GM11168 (cell line): ENCODE measurements around the gene EPHB6.

ENCODE experiments used
- in situ Hi-C: fragments of 300-500 bp; cut with MboI; formaldehyde crosslinking; loops from one replicate; pipeline ENCODE4 v1.12.0; 2022; ENCODE audit warnings: low sequenced_read_pairs; ENCODE audit not compliant: unreplicated experiment

EPHB6 gene, protein sequence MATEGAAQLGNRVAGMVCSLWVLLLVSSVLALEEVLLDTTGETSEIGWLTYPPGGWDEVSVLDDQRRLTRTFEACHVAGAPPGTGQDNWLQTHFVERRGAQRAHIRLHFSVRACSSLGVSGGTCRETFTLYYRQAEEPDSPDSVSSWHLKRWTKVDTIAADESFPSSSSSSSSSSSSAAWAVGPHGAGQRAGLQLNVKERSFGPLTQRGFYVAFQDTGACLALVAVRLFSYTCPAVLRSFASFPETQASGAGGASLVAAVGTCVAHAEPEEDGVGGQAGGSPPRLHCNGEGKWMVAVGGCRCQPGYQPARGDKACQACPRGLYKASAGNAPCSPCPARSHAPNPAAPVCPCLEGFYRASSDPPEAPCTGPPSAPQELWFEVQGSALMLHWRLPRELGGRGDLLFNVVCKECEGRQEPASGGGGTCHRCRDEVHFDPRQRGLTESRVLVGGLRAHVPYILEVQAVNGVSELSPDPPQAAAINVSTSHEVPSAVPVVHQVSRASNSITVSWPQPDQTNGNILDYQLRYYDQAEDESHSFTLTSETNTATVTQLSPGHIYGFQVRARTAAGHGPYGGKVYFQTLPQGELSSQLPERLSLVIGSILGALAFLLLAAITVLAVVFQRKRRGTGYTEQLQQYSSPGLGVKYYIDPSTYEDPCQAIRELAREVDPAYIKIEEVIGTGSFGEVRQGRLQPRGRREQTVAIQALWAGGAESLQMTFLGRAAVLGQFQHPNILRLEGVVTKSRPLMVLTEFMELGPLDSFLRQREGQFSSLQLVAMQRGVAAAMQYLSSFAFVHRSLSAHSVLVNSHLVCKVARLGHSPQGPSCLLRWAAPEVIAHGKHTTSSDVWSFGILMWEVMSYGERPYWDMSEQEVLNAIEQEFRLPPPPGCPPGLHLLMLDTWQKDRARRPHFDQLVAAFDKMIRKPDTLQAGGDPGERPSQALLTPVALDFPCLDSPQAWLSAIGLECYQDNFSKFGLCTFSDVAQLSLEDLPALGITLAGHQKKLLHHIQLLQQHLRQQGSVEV

DNA sequence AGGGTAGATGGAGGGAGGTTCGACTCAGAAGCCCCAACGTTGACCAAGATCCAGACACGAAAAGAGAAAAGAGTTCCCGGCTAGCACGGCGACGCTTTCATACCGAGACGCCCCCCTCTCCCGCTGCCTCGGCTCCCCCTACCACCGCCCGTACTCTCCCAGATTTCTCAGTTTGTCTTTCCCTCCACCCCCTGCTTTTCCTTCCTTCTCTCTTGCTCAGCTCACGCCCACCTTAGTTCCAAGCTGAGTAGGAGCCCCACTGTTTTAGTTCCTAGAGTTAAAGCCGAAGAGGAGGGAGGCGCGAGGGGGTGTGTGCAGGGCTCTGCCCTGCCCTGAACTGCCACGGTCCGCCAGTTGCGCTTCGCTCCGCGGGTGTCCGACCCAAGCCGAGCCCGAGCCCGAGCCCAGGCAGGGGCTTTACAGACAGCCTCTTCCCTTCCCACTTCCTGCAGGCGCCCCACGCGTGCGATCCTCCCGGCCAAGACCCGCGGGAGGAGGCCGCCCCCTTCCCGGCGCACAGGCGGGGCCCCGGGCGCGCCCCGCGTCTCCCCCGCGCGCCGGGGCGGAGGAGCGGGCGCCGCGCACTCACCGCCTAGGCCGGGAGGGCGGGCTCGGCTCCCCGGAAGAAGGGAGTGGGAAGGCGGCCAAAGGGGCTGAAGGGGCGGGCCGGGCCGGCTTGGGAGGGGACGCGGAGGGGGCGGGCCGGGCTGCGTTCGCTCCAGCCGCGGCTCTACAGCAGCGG lies at the start of gene EPHB6:
TSS of gene EPHB6 (plus strand) at position 705 of the 742 bp plus-strand sequence. CDS start 8,152 bp downstream, outside the sequence.
- in situ Hi-C loops: loop anchor here (25.0 kb wide), 1 partner anchor 358 kb away; the partner anchor contains the start of gene TAS2R40

DNA sequence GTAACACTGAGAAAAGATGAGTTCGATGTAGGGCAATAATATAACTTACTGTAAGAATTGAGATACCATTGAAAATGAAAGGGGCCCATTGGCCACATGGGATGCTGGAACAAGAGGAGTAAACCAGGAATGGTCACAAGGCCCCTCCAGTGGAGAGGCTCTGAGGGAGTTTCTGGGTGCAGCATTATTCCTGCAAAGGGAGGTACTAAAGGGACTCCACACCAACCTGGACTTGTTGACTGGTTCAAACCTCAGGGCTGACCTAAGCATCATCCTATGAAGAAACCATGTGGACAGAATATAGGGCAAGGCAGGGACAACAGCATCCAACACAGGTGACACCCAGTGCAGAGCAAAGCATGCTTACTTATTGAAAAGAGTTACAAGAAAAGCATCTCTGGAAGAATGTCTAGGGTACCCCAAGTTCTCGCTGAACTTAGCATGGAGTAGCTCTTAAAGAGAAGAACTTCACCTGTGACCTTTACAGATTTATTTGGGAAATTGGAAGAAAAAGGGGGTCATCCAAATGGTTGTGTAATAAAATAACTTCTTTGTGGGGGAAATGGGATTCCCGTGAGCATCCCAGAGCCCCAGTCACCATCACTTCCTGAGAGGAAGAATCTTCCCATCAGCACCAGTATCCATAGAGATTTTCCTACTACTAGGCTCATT lies 49.4 kb upstream of the EPHB6 start:
- in situ Hi-C loops: no loop called here

DNA sequence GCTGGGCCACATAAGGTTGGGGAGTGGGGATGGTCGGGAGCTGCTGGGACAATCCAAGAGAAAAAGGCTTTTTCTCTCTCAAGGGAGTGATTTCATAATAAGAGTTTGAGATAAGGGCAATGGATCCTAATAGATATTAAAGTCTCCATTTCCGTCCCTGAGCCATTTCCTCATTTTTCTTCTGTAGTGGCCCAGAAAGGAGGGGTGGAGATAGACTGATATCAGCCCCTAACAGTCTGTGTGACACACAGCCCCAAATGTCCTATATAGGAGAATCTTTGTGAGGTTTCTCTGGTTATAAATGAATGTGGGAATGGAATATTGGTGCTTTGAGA lies 48.9 kb upstream of the EPHB6 start:
- in situ Hi-C loops: no loop called here

DNA sequence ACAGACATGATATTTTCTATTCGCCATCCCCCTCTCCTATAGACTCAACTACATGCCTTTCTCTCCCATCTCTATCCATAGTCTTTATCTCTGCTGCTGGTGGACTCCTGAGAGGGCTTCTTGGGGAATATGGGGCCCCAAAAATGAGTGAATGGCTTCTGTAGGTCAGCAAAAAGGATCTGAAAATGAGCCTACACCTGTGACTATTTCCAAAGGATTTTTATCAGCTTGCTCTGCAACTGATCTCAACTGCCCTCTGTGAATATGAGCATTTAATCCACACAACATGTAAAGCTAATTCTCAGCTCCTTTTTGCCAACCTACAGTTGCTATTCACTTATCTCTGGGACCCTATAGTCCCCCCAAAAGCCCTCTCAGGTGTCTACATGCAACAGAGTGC lies 47.9 kb upstream of the EPHB6 start:
- in situ Hi-C loops: no loop called here

DNA sequence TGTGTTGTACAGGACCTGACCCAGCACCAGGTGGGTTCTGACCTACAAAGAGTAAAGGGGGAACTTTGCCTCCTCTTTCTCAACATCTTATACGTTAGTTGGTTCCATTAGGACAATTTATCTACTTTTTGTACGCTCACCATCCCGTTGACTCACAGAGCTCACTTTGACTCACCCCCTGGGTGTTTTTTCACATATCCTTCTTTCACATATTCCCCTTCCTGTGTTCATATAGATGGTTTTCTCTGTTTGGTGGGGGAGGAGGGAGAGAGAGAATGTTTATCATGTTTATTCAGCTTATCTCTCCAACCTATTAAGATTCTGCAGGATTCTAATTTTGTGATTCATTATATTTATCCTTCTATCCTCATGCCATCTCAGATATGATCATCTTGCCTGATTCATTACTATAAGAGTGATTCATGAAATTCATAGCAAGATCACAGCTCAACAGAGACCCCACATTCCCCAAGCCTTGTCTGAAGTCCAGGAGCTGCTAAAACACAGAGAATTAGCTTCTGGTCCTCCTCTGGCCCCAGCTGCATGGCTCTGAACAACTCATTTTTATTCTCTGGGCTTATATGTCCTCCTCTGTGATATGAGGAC lies 46.9 kb upstream of the EPHB6 start:
- in situ Hi-C loops: no loop called here

DNA sequence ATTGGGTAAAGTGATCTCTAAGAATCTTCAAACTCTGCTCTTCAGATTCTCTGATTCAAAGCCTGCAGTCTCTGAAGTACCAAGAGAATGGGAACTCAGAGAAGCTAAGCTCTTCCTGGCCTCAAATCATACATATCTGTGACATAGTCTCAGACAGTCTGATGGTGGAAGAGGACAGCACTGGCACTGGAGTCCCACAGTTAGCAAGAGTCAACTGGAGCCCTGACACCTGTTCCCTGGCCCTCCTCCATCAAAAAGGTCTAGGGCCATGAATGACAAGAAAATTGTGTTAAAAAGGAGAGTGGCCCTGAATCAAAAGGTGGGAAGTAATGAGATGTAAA lies 46.4 kb upstream of the EPHB6 start:
- in situ Hi-C loops: no loop called here

DNA sequence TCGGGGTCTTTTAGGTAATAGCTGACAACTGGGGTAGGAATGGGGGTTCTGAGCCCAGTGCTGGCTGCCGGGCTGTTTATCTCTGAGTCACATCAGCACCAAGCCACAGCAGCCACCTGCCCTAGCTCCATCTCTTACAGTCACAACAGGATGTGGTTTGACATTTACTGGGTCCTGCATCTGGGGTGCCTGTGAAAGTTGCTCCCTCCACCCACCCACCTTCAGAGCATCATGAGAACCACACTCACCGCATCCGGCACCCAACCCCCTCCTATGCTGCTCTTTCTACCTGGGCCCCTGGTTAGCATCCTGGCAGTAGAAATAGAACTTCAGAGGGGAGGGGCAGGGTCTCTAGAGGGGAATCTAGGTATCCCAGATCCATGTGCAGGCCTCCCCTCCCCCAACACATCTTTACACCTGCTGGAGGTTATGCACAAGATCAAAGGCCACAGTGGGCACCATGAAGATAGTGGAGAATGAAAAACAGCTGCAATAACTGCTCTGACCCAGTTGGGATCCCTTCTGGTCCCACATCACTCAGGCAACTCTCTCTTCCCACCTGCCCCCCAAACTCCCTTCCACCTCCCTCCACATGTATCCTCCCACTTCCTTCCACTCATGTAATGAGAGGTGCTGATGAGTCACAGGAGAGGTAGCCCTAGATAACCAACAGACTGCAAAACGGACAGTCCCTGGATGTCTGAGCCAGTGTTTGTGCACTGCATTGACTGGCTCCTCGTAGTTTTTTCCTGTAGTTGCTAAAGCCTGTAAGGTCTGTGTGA lies 45.9 kb upstream of the EPHB6 start:
- in situ Hi-C loops: no loop called here

DNA sequence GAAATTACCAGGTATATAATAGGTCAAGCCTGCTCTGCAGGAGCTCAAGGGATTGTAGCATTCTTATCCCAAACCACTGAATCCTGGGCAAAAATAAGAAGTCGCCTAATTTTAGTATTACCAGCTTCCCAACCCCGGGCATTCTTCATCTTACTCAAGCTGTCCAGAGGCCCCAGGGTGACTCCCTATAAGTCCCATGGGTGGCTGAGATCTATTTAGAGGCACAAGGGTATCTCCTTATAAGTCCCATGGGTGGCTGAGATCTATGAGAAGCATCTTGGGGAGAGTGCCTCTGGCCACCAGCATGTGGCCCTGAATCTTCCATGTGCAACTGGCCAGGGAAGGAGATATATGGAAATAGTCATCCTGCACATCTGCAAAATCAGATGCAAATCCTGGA lies 45.2 kb upstream of the EPHB6 start:
- in situ Hi-C loops: loop anchor here (5.0 kb wide), 1 partner anchor 177 kb away; no protein-coding TSS in a partner anchor

DNA sequence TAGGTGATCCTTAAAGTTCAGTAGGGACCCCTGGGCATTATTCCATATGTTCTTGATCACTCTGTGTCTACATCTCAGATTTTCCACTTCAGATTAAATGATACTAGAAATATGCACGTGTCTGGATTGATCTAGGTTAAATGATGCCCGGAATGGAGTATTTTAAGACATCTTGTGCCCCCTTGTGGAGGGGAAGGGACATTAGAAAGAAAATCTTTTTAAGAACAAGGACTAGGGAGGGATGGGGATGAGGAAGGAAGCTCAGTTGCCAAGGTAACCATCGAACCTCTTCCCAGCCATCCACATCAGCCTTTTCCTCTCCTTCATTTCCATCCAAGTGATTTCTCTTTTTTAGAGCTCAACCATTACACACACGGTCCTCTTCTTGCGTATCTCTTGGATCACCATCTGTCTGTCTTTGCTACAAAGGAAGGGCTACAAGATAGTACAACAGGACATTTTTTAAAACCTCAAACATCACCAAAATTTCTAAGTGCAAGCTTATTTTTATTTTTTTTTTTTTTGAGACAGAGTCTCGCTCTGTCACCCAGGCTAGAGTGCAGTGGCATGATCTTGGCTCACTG lies 43.6 kb upstream of the EPHB6 start:
- in situ Hi-C loops: loop anchor here (5.0 kb wide), 1 partner anchor 179 kb away; no protein-coding TSS in a partner anchor

DNA sequence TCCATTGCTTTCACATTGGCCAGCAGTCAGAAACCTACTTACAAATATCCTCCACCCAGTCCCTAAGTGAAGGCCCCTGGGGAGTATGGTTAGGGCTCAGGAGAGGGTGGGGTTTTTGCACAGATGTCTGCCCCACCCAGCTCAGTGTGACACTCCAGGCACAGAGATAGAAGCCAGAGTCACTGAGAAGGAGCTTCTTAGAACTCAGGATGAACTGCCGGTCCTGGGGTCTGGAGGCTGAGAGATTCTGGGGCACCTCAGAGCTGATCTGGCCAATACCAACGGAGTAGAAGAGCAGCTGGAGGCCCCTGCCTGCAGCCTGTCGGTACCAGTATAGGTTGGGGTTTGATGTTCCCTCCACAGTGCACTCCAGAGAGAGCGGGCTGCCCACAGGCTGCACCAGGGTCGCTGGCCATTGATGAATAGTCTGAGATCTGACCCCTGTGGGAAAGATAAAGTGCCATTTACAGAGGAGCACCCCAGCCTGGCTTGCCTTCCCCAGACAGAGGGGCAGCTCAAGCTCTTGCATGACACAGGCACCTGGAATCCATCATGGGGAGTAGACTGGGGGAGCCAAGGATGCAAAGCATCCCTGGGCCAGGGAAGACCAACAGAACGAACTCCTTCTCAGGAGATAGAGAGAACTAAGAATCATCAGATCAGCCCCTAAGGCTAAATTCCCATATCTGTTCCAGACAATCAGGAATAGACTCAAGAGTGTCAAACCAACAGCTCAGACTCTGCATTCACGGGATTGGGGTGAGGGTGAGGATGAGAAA lies 42.2 kb upstream of the EPHB6 start:
- in situ Hi-C loops: loop anchor here (5.0 kb wide), 1 partner anchor 180 kb away; no protein-coding TSS in a partner anchor

DNA sequence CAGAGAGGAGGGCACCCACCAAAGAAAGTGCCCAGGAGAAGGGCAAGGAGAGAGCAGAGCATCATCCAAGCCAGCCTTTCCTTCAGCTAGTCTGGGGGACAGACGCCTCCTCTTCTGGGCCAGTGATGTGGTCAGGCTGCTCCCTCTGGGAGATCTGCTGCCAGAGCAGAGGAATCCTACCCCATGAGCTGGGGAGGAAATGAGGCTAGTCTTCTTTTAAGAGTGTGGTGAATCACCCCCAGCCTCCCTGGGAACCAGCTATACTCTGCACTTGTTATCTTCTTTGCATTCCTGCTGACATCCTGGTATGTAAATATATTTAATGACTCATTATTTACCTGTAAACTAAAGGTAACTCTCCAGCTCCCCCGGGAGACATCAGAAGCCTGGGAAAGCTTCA lies 41.6 kb upstream of the EPHB6 start:
- in situ Hi-C loops: loop anchor here (5.0 kb wide), 1 partner anchor 181 kb away; no protein-coding TSS in a partner anchor

DNA sequence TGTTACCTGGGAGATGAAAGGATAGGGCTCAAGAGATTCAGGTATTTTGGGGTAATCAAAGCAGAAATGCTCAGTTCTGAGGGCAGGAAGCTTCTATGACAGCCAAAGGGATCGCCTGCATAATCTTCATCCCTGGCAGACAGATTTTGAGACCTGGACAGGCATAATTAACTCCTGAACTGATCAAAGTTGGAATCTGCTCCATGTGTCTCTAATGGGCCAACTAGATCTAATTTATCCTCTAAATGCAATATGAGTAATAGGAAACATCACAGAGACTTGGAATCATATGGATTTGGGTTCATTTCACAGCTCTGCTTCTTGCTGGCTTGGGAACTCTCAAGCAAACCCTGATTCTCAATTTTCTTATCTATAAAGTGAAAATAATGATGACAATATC lies 41.2 kb upstream of the EPHB6 start:
- in situ Hi-C loops: loop anchor here (5.0 kb wide), 1 partner anchor 181 kb away; no protein-coding TSS in a partner anchor

DNA sequence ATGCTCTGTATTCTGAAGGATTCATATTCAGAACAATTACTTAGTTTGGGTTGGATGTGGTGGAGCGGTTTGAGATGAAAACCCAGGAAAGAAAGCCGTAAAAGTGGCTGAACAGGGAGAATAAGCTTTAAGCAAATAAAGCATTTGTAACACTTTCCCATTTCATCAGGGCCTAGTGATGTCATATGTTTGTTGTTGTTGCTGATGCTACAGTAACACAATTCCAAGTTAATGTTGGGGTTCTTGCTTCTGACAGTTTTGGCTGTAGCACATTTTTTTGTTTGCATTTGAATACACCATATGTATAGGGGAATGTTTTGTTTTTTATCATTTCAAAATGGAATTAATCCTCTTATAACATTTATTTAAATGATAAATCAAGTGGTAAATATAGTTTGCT lies 40.4 kb upstream of the EPHB6 start:
- in situ Hi-C loops: loop anchor here (5.0 kb wide), 1 partner anchor 182 kb away; no protein-coding TSS in a partner anchor

DNA sequence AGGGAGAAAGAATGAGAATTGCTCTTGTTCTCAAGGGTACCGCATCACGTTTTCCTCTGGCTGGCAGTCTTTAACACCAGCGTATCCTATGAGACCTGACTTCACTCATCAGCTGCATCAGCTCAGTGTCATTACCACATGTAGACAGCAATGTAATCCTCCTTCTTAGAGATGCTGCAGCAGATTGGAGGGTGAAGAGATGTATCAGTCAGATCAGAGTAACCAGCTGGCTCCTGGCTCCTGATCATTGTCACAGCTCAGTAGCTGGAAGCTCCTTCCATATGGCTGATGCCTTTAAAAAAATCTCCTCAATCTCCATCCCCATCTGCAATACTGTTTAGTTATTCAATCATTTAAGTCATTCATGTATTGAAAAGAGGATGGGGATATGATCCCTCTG lies 39.7 kb upstream of the EPHB6 start:
- in situ Hi-C loops: no loop called here

DNA sequence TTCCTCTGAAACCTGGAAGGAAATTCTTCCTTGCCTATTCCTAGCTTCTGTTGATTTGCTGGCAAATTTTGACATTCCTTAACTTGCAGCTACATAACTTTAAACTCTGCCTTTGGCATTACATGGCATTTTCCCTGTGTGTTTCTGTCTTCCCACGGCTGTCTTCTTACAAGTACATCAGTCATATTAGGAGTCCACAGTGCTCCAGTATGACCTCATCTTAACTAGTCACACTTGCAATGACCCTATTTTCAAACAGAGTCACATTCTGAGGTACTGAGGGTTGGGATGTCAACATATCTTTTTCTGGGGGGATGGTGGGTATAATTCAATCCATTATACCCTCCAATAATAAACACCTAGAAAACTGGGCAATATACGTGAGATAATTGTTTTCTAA lies 37.4 kb upstream of the EPHB6 start:
- in situ Hi-C loops: no loop called here

DNA sequence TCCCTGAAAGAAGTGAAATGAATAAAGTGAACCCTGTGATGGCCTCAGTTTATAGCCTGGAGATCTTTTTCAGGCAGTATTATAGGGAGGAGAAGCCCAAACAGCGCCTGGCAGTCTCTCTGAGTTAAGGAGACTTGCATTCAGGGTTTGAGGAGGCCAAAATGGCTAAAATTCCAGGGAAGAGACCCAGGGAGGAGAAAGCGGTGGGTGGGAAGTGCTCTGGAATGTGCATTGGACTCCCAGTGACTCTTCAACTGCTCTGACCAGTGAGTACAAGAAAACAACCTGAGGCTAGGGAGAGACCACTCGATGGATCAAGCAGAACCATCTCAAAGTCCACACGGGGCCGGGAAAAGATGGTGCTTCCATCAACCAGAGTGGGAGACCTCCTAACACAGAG lies 35.3 kb upstream of the EPHB6 start:
- in situ Hi-C loops: no loop called here

DNA sequence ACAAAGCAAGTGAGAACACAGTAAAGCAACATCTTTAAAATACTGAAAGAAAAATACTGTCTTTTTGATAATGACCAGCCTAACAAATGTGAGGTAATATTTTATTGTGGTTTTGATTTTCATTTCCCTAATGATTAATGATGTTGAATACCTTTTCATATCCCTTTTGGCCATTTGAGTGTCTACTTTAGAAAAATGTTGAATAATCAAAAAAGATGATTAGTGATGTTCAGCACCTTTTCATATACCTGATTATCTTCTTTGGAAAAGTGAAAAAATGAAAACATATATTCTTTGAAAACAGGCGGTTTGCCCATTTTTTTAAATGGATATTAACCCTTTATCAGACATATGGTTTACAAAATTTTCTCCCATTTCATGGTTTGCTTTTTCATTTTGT lies 32.2 kb upstream of the EPHB6 start:
- in situ Hi-C loops: no loop called here
